Thoracic aorta (tissue), 2 donors: ENCODE results near the gene PBX3. TPM values are rescaled to one million over a fixed set of nuclear protein-coding genes. Genes with fewer than 3 reads are reported as not detected.

ENCODE experiments used
- ATAC-seq: fragments of 150-250 bp; one replicate; pipeline ENCODE4 v1.8.0; 2017; ENCODE audit warnings: low read depth; ENCODE audit not compliant: insufficient number of reproducible peaks, low FRiP score
- DNase-seq: peaks from one replicate; pipeline ENCODE4 v3.0.0-alpha.2; 2020; ENCODE audit warnings: low spot score
- H3K27ac ChIP-seq, 2 donors: fragments of 200-600 bp; sonication (generic); 1 replicate in 1 of 2; 2 replicates in 1 of 2; pipeline ENCODE4 v1.5.1; 2016; ENCODE audit warnings: mild to moderate bottlenecking in 2 of 2, moderate library complexity in 2 of 2
- H3K27me3 ChIP-seq: fragments of 200-600 bp; sonication (generic); replicated peaks from 2 replicates; pipeline ENCODE4 v1.6.0; 2016; ENCODE audit warnings: mild to moderate bottlenecking; ENCODE audit not compliant: insufficient read depth
- H3K36me3 ChIP-seq: fragments of 200-600 bp; sonication (generic); one replicate; pipeline ENCODE4 v1.5.1; 2016
- H3K4me1 ChIP-seq, 2 donors: fragments of 200-600 bp; sonication (generic); 1 replicate in 1 of 2; 2 replicates in 1 of 2; pipeline versions ENCODE4 v1.5.1 to v1.6.0; 2016; ENCODE audit warnings: low read depth in 2 of 2, mild to moderate bottlenecking in 1 of 2; ENCODE audit not compliant: control insufficient read depth in 1 of 2
- H3K4me3 ChIP-seq: fragments of 200-600 bp; sonication (generic); 2 replicates; pipeline ENCODE4 v1.5.1; 2016; ENCODE audit warnings: mild to moderate bottlenecking
- H3K9me3 ChIP-seq: fragments of 200-600 bp; sonication (generic); 2 replicates; pipeline ENCODE4 v1.5.1; 2016
- CTCF ChIP-seq: fragments of 200-600 bp; sonication (generic); IDR thresholded peaks from one replicate; pipeline ENCODE4 v1.5.1; 2019; ENCODE audit warnings: antibody characterized with exemption
- total RNA-seq, 2 donors: library from RNA; depleted of rRNA; stranded (reverse); fragments of >200 nt; gene quantifications; one replicate each; pipeline versions ENCODE4 v1.1.0 to v1.2.3, GENCODE V29; 2016

The PBX3 gene
- total RNA-seq, 2 donors from 2014 or later, result 23.9 to 34.8 TPM

GRCh38 chr9:125745018-125745417 lies 2.2 kb upstream of the PBX3 start:
- Histone ChIP-seq H3K9me3 (no peaks in the 10 kb centered on the region), H3K4me1 (peaks cover 6 to 10% of the 10 kb centered on the region in 2 donors), H3K27ac (no peak overlapping the region), H3K4me3 (no peak overlapping the region), H3K36me3 (no peaks in the 10 kb centered on the region), H3K27me3 (no peaks in the 10 kb centered on the region)
- no peak for TF ChIP-seq CTCF
- ATAC-seq (no peak), DNase-seq (no peak)

- H3K4me1 ChIP-seq, result peaks cover 10 to 12% of the 10 kb centered on the region in 2 donors
- H3K27ac ChIP-seq, result peak overlapping the region in 1 of 2 donors; percentile 74
- ATAC-seq, result no peak
- no peaks in the 10 kb centered on the region for H3K27me3 ChIP-seq
- no peak for TF ChIP-seq CTCF
- H3K9me3 ChIP-seq, result no peaks in the 10 kb centered on the region
- H3K36me3 ChIP-seq, result no peaks in the 10 kb centered on the region
- H3K4me3 ChIP-seq, result peak overlapping the region; percentile 92
- no peak for DNase-seq
Measured at GRCh38 chr9:125745682-125746016, 1.5 kb upstream of the PBX3 start.

- Histone ChIP-seq H3K4me1 (peaks cover 10 to 13% of the 10 kb centered on the region in 2 donors), H3K36me3 (no peaks in the 10 kb centered on the region), H3K27me3 (no peaks in the 10 kb centered on the region), H3K27ac (peak overlapping the region; percentile 59 to 74), H3K9me3 (no peaks in the 10 kb centered on the region), H3K4me3 (peak overlapping the region; percentile 92)
- DNase-seq (peak; percentile 82), ATAC-seq (peak; percentile 95)
- no peak for TF ChIP-seq CTCF
Measured at GRCh38 chr9:125746017-125746773, 978 bp upstream of the PBX3 start.

- DNase-seq, result no peak
- no peak for ATAC-seq
- Histone ChIP-seq H3K4me3 (peak overlapping the region; percentile 92), H3K36me3 (no peaks in the 10 kb centered on the region), H3K9me3 (no peaks in the 10 kb centered on the region), H3K4me1 (peaks cover 10 to 13% of the 10 kb centered on the region in 2 donors), H3K27ac (peak overlapping the region in 1 of 2 donors; percentile 74), H3K27me3 (no peaks in the 10 kb centered on the region)
- TF ChIP-seq CTCF, result no peak
Measured at GRCh38 chr9:125746774-125747052, 460 bp upstream of the PBX3 start.

- H3K27me3 ChIP-seq, result no peaks in the 10 kb centered on the region
- ATAC-seq, result no peak
- peaks cover 10 to 13% of the 10 kb centered on the region in 2 donors for H3K4me1 ChIP-seq
- no peaks in the 10 kb centered on the region for H3K36me3 ChIP-seq
- no peaks in the 10 kb centered on the region for H3K9me3 ChIP-seq
- H3K4me3 ChIP-seq, result peak overlapping the region; percentile 97
- H3K27ac ChIP-seq, result peak overlapping the region; percentile 75 to 81
- no peak for TF ChIP-seq CTCF
- no peak for DNase-seq
Measured at GRCh38 chr9:125747765-125748445, 732 bp downstream of the PBX3 start.
